Suprapubic skin (tissue), 4 donors: ENCODE results near the gene ACSS1. TPM values are rescaled to one million over a fixed set of nuclear protein-coding genes. Genes with fewer than 3 reads are reported as not detected.

Experiments used
- DNase-seq, 2 donors: peaks; one replicate each; pipeline ENCODE4 v3.0.0-alpha.2; 2019; ENCODE audit warnings: low spot score in 2 of 2
- H3K27ac ChIP-seq: fragments of 200-600 bp; sonication (generic); one replicate; pipeline ENCODE4 v1.5.1; 2019
- H3K27me3 ChIP-seq: fragments of 200-600 bp; sonication (generic); one replicate; pipeline ENCODE4 v1.5.1; 2019
- H3K36me3 ChIP-seq: fragments of 200-600 bp; sonication (generic); one replicate; pipeline ENCODE4 v1.5.1; 2019
- H3K4me1 ChIP-seq: fragments of 200-600 bp; sonication (generic); one replicate; pipeline ENCODE4 v1.5.1; 2019
- H3K4me3 ChIP-seq: fragments of 200-600 bp; sonication (generic); one replicate; pipeline ENCODE4 v1.5.1; 2019; ENCODE audit warnings: mild to moderate bottlenecking
- H3K9me3 ChIP-seq: fragments of 200-600 bp; sonication (generic); one replicate; pipeline ENCODE4 v1.5.1; 2019
- CTCF ChIP-seq, 2 donors: fragments of 200-600 bp in 1 of 2; fragments of 450-650 bp in 1 of 2; sonication (generic) in 1 of 2; IDR thresholded peaks; one replicate each; pipeline ENCODE4 v1.5.1; 2016 to 2019; ENCODE audit warnings: antibody characterized with exemption in 2 of 2, mild to moderate bottlenecking in 1 of 2, moderate library complexity in 1 of 2
- EP300 ChIP-seq: sonication (generic); formaldehyde crosslinking; IDR thresholded peaks from one replicate; pipeline ENCODE4 v1.6.1; 2017; ENCODE audit warnings: antibody characterized with exemption
- POLR2A ChIP-seq, 2 donors: fragments of 450-650 bp; IDR thresholded peaks; one replicate each; pipeline ENCODE4 v1.6.1; 2017; ENCODE audit warnings: antibody characterized with exemption in 2 of 2, mild to moderate bottlenecking in 2 of 2, moderate library complexity in 2 of 2
- POLR2AphosphoS5 ChIP-seq, 3 donors: sonication (generic); formaldehyde crosslinking; IDR thresholded peaks; one replicate each; pipeline ENCODE4 v1.6.1; 2017; ENCODE audit warnings: antibody characterized with exemption in 3 of 3
- WGBS: methylation state at CpG from one replicate; pipeline ENCODE4 v1.1.5; 2018; 5-methylcytosine and 5-hydroxymethylcytosine counted together
- total RNA-seq, 4 donors: library from RNA; depleted of rRNA; stranded (reverse); fragments of >200 nt; gene quantifications; one replicate each; pipeline ENCODE4 v1.1.0, GENCODE V29; 2016

ACSS1 gene
- total RNA-seq, 4 donors from 2014 or later = 29.0 to 80.0 (median 47.6) TPM

GRCh38 chr20:25018841-25019240 lies 39.1 kb downstream of the ACSS1 start:
- Histone ChIP-seq H3K4me1 (peaks cover 66% of the 10 kb centered on the region), H3K9me3 (no peaks in the 10 kb centered on the region), H3K4me3 (no peak overlapping the region), H3K36me3 (peaks cover 36% of the 10 kb centered on the region), H3K27me3 (no peaks in the 10 kb centered on the region), H3K27ac (peak overlapping the region; percentile 14)
- WGBS = 89% methylated on average over 6 of the region's 6 CpGs
- TF ChIP-seq EP300 = no peak
- no peak for TF ChIP-seq POLR2AphosphoS5 (IDR thresholded peaks at IDR 0.05)
- TF ChIP-seq POLR2A (IDR thresholded peaks at IDR 0.05) = no peak
- no peak for TF ChIP-seq CTCF (IDR thresholded peaks at IDR 0.05)
- peak; percentile 46 to 48 for DNase-seq

- WGBS = 92% methylated on average over 2 of the region's 2 CpGs
- H3K9me3 ChIP-seq = no peaks in the 10 kb centered on the region
- no peak overlapping the region for H3K27ac ChIP-seq
- TF ChIP-seq POLR2A (IDR thresholded peaks at IDR 0.05) (no peak), CTCF (IDR thresholded peaks at IDR 0.05) (no peak), POLR2AphosphoS5 (IDR thresholded peaks at IDR 0.05) (no peak), EP300 (no peak)
- H3K27me3 ChIP-seq = no peaks in the 10 kb centered on the region
- no peak overlapping the region for H3K4me3 ChIP-seq
- peaks cover 41% of the 10 kb centered on the region for H3K36me3 ChIP-seq
- peak; percentile 8 to 18 for DNase-seq
- peaks cover 62% of the 10 kb centered on the region for H3K4me1 ChIP-seq
These were observed 39.5 kb downstream of the ACSS1 start for GRCh38 chr20:25018425-25018824.

DNA sequence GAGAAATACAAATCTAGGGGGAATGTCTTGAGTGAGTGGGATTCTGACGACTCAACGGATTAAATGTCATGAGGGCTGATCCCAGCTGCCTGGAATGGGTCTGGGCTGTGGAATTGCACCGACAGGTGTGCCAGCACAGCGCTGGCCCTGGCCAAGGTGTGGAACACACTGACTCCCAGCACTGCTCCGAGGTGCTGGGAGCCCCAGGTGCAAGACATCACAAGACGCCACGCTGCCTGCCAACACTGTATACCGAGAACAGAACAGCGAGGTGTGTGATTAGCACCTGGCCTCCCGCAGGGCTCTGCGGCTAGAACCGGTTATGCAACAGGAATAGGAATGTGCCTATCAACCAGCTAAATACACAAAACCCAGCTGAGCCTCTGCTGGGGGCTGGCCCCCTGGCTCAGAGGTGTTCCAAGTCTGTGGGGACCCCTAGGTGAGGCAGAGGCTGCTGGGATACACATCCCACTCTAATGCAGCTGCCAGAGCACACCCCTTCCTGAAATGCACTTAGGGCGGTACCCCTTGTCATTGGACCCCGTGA lies 40.6 kb downstream of the ACSS1 start:
- Histone ChIP-seq H3K36me3 (peaks cover 48% of the 10 kb centered on the region), H3K27me3 (no peaks in the 10 kb centered on the region), H3K4me1 (peaks cover 53% of the 10 kb centered on the region), H3K9me3 (no peaks in the 10 kb centered on the region), H3K27ac (peak overlapping the region; percentile 62), H3K4me3 (no peak overlapping the region)
- TF ChIP-seq POLR2AphosphoS5 (IDR thresholded peaks at IDR 0.05) = peak in 2 of 3 donors; percentile 34 to 83
- no peak for TF ChIP-seq EP300
- no peak for TF ChIP-seq CTCF (IDR thresholded peaks at IDR 0.05)
- 50% methylated on average over 10 of the region's 14 CpGs for WGBS
- DNase-seq = peak; percentile 79 to 82

- Histone ChIP-seq H3K9me3 (no peaks in the 10 kb centered on the region), H3K27me3 (no peaks in the 10 kb centered on the region), H3K4me1 (peaks cover 50% of the 10 kb centered on the region), H3K27ac (no peak overlapping the region), H3K36me3 (peaks cover 56% of the 10 kb centered on the region), H3K4me3 (no peak overlapping the region)
- 84% methylated on average over 11 of the region's 11 CpGs for WGBS
- TF ChIP-seq EP300 (no peak), POLR2AphosphoS5 (IDR thresholded peaks at IDR 0.05) (no peak), CTCF (IDR thresholded peaks at IDR 0.05) (no peak), POLR2A (IDR thresholded peaks at IDR 0.05) (no peak)
- peak; percentile 30 to 57 for DNase-seq
These were observed 41.5 kb downstream of the ACSS1 start for GRCh38 chr20:25016471-25016870.

GRCh38 chr20:25015986-25016385 lies 42.0 kb downstream of the ACSS1 start:
- peak; percentile 44 to 52 for DNase-seq
- no peaks in the 10 kb centered on the region for H3K9me3 ChIP-seq
- peaks cover 56% of the 10 kb centered on the region for H3K36me3 ChIP-seq
- peaks cover 48% of the 10 kb centered on the region for H3K4me1 ChIP-seq
- no peaks in the 10 kb centered on the region for H3K27me3 ChIP-seq
- H3K27ac ChIP-seq = no peak overlapping the region
- WGBS = 94% methylated on average over 11 of the region's 11 CpGs
- TF ChIP-seq POLR2A (IDR thresholded peaks at IDR 0.05) (no peak), POLR2AphosphoS5 (IDR thresholded peaks at IDR 0.05) (no peak), EP300 (no peak), CTCF (IDR thresholded peaks at IDR 0.05) (no peak)
- no peak overlapping the region for H3K4me3 ChIP-seq
